Measurements from ENCODE around the gene OR5AN1.
"Not testable (repeated sequence)": the region's sequence is repeated elsewhere in the genome, so short reads cannot be mapped to it uniquely, and the experiment has no call there.

The OR5AN1 gene
- total RNA-seq, result 0 reads per million in 3 experiments

- no peak for DNase-seq
Observed at GRCh38 chr11:59358595-59358994, at the start of gene OR5AN1. Gene OR5AN1, plus strand, starts transcription at chr11:59358895. Its CDS starts 5,564 bp downstream, at chr11:59364459.

GRCh38 chr11:59335001-59335400 lies 23.7 kb upstream of the OR5AN1 start:
- no peak for DNase-seq

GRCh38 chr11:59336176-59336575 lies 22.5 kb upstream of the OR5AN1 start:
- no peak for DNase-seq

- DNase-seq, result no peak
Observed at GRCh38 chr11:59336931-59337330, 21.8 kb upstream of the OR5AN1 start.

GRCh38 chr11:59349657-59350056 lies 9.0 kb upstream of the OR5AN1 start:
- not testable (repeated sequence) for DNase-seq

- no peak for DNase-seq
Observed at GRCh38 chr11:59355226-59355625, 3.5 kb upstream of the OR5AN1 start.

GRCh38 chr11:59356561-59356960 lies 2.1 kb upstream of the OR5AN1 start:
- DNase-seq, result no peak

GRCh38 chr11:59358020-59358419 lies 675 bp upstream of the OR5AN1 start:
- no peak for DNase-seq

GRCh38 chr11:59365232-59366018 lies 6.7 kb downstream of the OR5AN1 start:
- DNase-seq, result no peak

GRCh38 chr11:59368238-59369022 lies 9.7 kb downstream of the OR5AN1 start:
- DNase-seq, result no peak

GRCh38 chr11:59372324-59372723 lies 13.6 kb downstream of the OR5AN1 start:
- DNase-seq, result not testable (repeated sequence)

- no peak for DNase-seq
Observed at GRCh38 chr11:59380263-59381059, 21.8 kb downstream of the OR5AN1 start.

GRCh38 chr11:59394186-59394585 lies 35.5 kb downstream of the OR5AN1 start:
- no peak for DNase-seq

- DNase-seq, result no peak
Observed at GRCh38 chr11:59400461-59401261, 42.0 kb downstream of the OR5AN1 start.

- DNase-seq, result no peak
Observed at GRCh38 chr11:59401262-59401552, 42.5 kb downstream of the OR5AN1 start.

- no peak for DNase-seq
Observed at GRCh38 chr11:59403546-59403945, 44.9 kb downstream of the OR5AN1 start.

- no peak for DNase-seq
Observed at GRCh38 chr11:59413646-59414045, 55.0 kb downstream of the OR5AN1 start.

- no peak for DNase-seq
Observed at GRCh38 chr11:59415111-59415510, 56.4 kb downstream of the OR5AN1 start.

GRCh38 chr11:59416613-59417012 lies 57.9 kb downstream of the OR5AN1 start:
- DNase-seq, result no peak

- no peak for DNase-seq
Observed at GRCh38 chr11:59417023-59417422, 58.3 kb downstream of the OR5AN1 start.

- DNase-seq, result no peak
Observed at GRCh38 chr11:59418156-59418555, 59.5 kb downstream of the OR5AN1 start.
